Neural cell (in vitro differentiated cells): ENCODE measurements around the gene PRDX6. TPM values are rescaled to one million over a fixed set of nuclear protein-coding genes. Genes with fewer than 3 reads are reported as not detected.

ENCODE experiments used
- H2AFZ ChIP-seq: fragments of 200-600, 300-800 bp; sonication (generic), shearing (Covaris generic); 2 replicates; pipeline ENCODE4 v1.6.0; 2014; ENCODE audit warnings: low read depth, mild to moderate bottlenecking, antibody characterized with exemption, low read length, moderate library complexity
- H3F3A ChIP-seq: fragments of 200-600 bp; shearing (Covaris generic); 2 replicates; pipeline ENCODE4 v1.6.1; 2016; ENCODE audit warnings: mild to moderate bottlenecking, moderate library complexity, mixed read lengths, antibody characterized with exemption, low read length; ENCODE audit not compliant: insufficient read depth, poor library complexity, severe bottlenecking
- H3K27ac ChIP-seq: fragments of 200-600, 300-800 bp; sonication (generic), shearing (Covaris generic); 2 replicates; pipeline ENCODE4 v1.5.1; 2014; ENCODE audit warnings: mild to moderate bottlenecking, low read length, moderate library complexity
- H3K27me3 ChIP-seq: fragments of 300-800, 200-600 bp; sonication (generic), shearing (Covaris generic); 2 replicates; pipeline ENCODE4 v1.6.0; 2014; ENCODE audit warnings: mild to moderate bottlenecking, low read depth, low read length, moderate library complexity; ENCODE audit not compliant: insufficient read depth
- H3K36me3 ChIP-seq: fragments of 300-800, 200-600 bp; sonication (generic), shearing (Covaris generic); 2 replicates; pipeline ENCODE4 v1.5.1; 2014; ENCODE audit warnings: mild to moderate bottlenecking, antibody characterized with exemption, low read length, moderate library complexity; ENCODE audit not compliant: insufficient read depth
- H3K4me2 ChIP-seq: fragments of 300-800, 200-600 bp; sonication (generic), shearing (Covaris generic); 2 replicates; pipeline ENCODE4 v1.6.0; 2014; ENCODE audit warnings: mild to moderate bottlenecking, low read length
- H3K4me3 ChIP-seq: fragments of 300-800, 200-600 bp; sonication (generic), shearing (Covaris generic); 2 replicates; pipeline ENCODE4 v1.5.1; 2014; ENCODE audit warnings: mild to moderate bottlenecking, low read length, moderate library complexity
- H3K79me2 ChIP-seq: fragments of 200-600 bp; shearing (Covaris generic); replicated peaks from 2 replicates; pipeline ENCODE4 v1.6.0; 2014; ENCODE audit warnings: mild to moderate bottlenecking, low read length, moderate library complexity; ENCODE audit not compliant: insufficient read depth
- H3K9ac ChIP-seq: fragments of 300-800, 200-600 bp; sonication (generic), shearing (Covaris generic); 2 replicates; pipeline ENCODE4 v1.6.1; 2016; ENCODE audit warnings: mild to moderate bottlenecking, low read length, mixed read lengths
- H3K9me2 ChIP-seq: fragments of 200-600 bp; shearing (Covaris generic); 2 replicates; pipeline ENCODE4 v1.6.1; 2016; ENCODE audit warnings: mild to moderate bottlenecking, low read length, mixed read lengths; ENCODE audit not compliant: insufficient read depth
- H3K9me3 ChIP-seq: fragments of 200-600, 300-800 bp; sonication (generic), shearing (Covaris generic); 2 replicates; pipeline ENCODE4 v1.6.1; 2016; ENCODE audit warnings: mild to moderate bottlenecking, mixed run types, low read length, moderate library complexity, mixed read lengths
- H4K20me1 ChIP-seq: fragments of 200-600 bp; shearing (Covaris generic); 2 replicates; pipeline ENCODE4 v1.6.1; 2016; ENCODE audit warnings: mild to moderate bottlenecking, mixed run types; ENCODE audit not compliant: insufficient read depth
- CTCF ChIP-seq: fragments of 450-650 bp; IDR thresholded peaks from 2 replicates; pipeline ENCODE4 v1.5.1; 2014; ENCODE audit warnings: antibody characterized with exemption, mild to moderate bottlenecking, moderate library complexity; ENCODE audit not compliant: poor library complexity, severe bottlenecking
- EP300 ChIP-seq: fragments of 450-650 bp; conservative IDR thresholded peaks from 2 replicates; pipeline ENCODE4 v1.6.1; 2014; ENCODE audit warnings: antibody characterized with exemption, mild to moderate bottlenecking, moderate library complexity; ENCODE audit not compliant: poor library complexity, severe bottlenecking
- EZH2 ChIP-seq: fragments of 200-600, 300-800 bp; shearing (Covaris generic), sonication (generic); IDR thresholded peaks from 2 replicates; pipeline ENCODE4 v1.6.1; 2014; ENCODE audit warnings: antibody characterized with exemption, low read length, borderline replicate concordance, mild to moderate bottlenecking; ENCODE audit not compliant: insufficient read depth, poor library complexity, severe bottlenecking
- MXI1 ChIP-seq: fragments of 450-650 bp; conservative IDR thresholded peaks from 2 replicates; pipeline ENCODE4 v1.6.1; 2014; ENCODE audit warnings: antibody characterized with exemption, mild to moderate bottlenecking; ENCODE audit not compliant: poor library complexity, severe bottlenecking
- POLR2AphosphoS5 ChIP-seq: IDR thresholded peaks from 2 replicates; pipeline ENCODE4 v1.6.1; 2012
- RAD21 ChIP-seq: fragments of 450-650 bp; conservative IDR thresholded peaks from 2 replicates; pipeline ENCODE4 v1.6.1; 2014; ENCODE audit warnings: antibody characterized with exemption, mild to moderate bottlenecking, moderate library complexity
- REST ChIP-seq: IDR thresholded peaks from 2 replicates; pipeline ENCODE4 v1.6.1; 2012; ENCODE audit warnings: borderline replicate concordance
- SMC3 ChIP-seq: fragments of 450-650 bp; conservative IDR thresholded peaks from 2 replicates; pipeline ENCODE4 v1.6.1; 2014; ENCODE audit warnings: antibody characterized with exemption, mild to moderate bottlenecking, moderate library complexity; ENCODE audit not compliant: poor library complexity
- TAF1 ChIP-seq: IDR thresholded peaks from 2 replicates; pipeline ENCODE4 v1.6.1; 2012; ENCODE audit warnings: low read depth
- polyA plus RNA-seq: library from polyadenylated mRNA; depleted of rRNA; stranded (reverse); fragments of >200 nt; gene quantifications from 2 replicates; pipeline ENCODE4 v1.2.3, GENCODE V29; 2014

Gene PRDX6
- polyA plus RNA-seq, 1 donor from 2014 or later: 118 TPM

GRCh38 chr1:173505391-173505790 is 28.3 kb downstream of the PRDX6 start:
- Histone ChIP-seq H3K4me2 (no peak overlapping the region), H3K79me2 (no peaks in the 10 kb centered on the region), H3K9me3 (no peaks in the 10 kb centered on the region), H3F3A (no peaks in the 10 kb centered on the region), H3K36me3 (no peaks in the 10 kb centered on the region), H3K27me3 (no peaks in the 10 kb centered on the region), H2AFZ (no peak overlapping the region), H3K27ac (no peak overlapping the region), H3K9ac (no peak overlapping the region), H4K20me1 (no peaks in the 10 kb centered on the region), H3K4me3 (no peak overlapping the region), H3K9me2 (no peaks in the 10 kb centered on the region)
- TF ChIP-seq EP300: no peak
- no peak for TF ChIP-seq REST
- TF ChIP-seq TAF1: no peak
- TF ChIP-seq POLR2AphosphoS5: no peak
- TF ChIP-seq RAD21: no peak
- no peak for TF ChIP-seq EZH2
- TF ChIP-seq MXI1: no peak
- TF ChIP-seq SMC3: no peak
- no peak for TF ChIP-seq CTCF

- Histone ChIP-seq H3K9me2 (no peaks in the 10 kb centered on the region), H3K9ac (no peak overlapping the region), H2AFZ (no peak overlapping the region), H3K4me3 (no peak overlapping the region), H3K27ac (no peak overlapping the region), H3K79me2 (no peaks in the 10 kb centered on the region), H3F3A (no peaks in the 10 kb centered on the region), H4K20me1 (no peaks in the 10 kb centered on the region), H3K36me3 (no peaks in the 10 kb centered on the region), H3K27me3 (no peaks in the 10 kb centered on the region), H3K4me2 (no peak overlapping the region), H3K9me3 (no peaks in the 10 kb centered on the region)
- TF ChIP-seq CTCF: no peak
- no peak for TF ChIP-seq POLR2AphosphoS5
- no peak for TF ChIP-seq EZH2
- TF ChIP-seq SMC3: no peak
- no peak for TF ChIP-seq MXI1
- TF ChIP-seq REST: no peak
- TF ChIP-seq TAF1: no peak
- no peak for TF ChIP-seq RAD21
- no peak for TF ChIP-seq EP300
Measured at GRCh38 chr1:173506437-173506836, 29.3 kb downstream of the PRDX6 start.
